Measurements from ENCODE around the gene RFX2.

The RFX2 gene

DNA sequence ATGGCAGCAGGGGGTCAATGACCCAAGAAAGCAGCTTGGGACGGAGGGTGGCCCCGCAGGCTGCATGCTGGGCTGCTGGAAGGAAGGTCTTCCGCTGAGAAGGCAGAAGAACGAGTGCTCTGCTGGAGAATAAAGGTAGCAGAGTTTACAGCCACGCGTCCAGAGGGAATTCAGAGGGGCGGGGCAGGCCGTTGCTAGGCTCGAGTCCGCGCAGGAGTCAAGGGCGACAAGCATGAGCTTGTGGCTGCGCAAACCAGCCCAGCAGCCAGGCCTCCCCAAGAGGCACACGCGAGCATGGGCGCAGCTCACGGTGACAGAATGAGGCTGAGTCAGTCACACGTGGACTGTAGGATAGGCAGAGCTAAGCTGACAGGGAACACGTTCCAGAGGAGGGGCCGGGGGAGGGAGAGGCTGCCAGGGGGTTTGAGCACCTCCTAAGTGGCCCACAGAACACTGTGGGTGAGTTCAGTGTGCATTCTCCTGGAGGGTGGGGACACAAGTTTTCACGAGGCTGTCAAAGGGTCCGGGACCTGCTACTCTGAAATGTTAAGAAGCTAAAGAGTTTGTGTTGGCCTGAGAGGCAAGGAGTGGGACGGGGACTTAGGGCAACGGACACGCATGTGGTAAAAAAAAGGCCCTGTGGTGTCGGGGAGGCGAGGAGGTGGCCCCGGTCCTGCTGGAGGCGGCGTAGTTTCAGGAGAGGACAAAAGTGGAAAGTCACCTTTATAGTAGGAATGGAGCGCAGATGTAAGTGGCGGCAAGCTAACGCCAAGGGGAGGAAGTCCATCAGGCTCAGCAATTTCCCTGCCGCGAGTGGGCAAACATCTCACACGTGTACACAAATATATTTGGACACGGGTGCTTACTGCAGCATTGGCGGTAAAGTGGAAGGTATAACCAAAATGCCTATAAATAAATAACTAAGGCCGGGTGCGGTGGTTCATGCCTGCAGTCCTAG is 17.7 kb downstream of the RFX2 start:
- Histone ChIP-seq H3K9ac (ENCODE audit: low read depth, low read length, poor library complexity, severe bottlenecking) (no peak overlapping the region), H3K79me2 (ENCODE audit: insufficient read depth, low read length) (0 out of 2 replicates have a peak, but pooled peaks cover 7% of the 10 kb centered on the region), H3K4me1 (ENCODE audit: insufficient read depth, low read length, poor library complexity, severe bottlenecking) (peaks cover 17% of the 10 kb centered on the region), H3F3A (ENCODE audit: low read depth) (no peaks in the 10 kb centered on the region; the same call in 1 of the 2 replicates), H3K27me3 (ENCODE audit: insufficient read depth, low read length, poor library complexity, severe bottlenecking) (no peaks in the 10 kb centered on the region), H3K36me3 (ENCODE audit: insufficient read depth, low read length) (no peaks in the 10 kb centered on the region), H4K20me1 (ENCODE audit: insufficient read depth, low read length, poor library complexity, severe bottlenecking) (no peaks in the 10 kb centered on the region), H3K4me3 (ENCODE audit: low read length, poor library complexity, severe bottlenecking) (no peak overlapping the region), H3K9me3 (ENCODE audit: insufficient read depth, low read depth, low read length) (no peaks in the 10 kb centered on the region), H2AFZ (ENCODE audit: low read length) (no peak overlapping the region), H3K4me2 (ENCODE audit: low read depth, low read length, poor library complexity, severe bottlenecking) (no peak overlapping the region), H3K9me2 (replicated peaks; ENCODE audit: low read depth, low read length) (no peaks in the 10 kb centered on the region)
- TF ChIP-seq, protein P1, sequence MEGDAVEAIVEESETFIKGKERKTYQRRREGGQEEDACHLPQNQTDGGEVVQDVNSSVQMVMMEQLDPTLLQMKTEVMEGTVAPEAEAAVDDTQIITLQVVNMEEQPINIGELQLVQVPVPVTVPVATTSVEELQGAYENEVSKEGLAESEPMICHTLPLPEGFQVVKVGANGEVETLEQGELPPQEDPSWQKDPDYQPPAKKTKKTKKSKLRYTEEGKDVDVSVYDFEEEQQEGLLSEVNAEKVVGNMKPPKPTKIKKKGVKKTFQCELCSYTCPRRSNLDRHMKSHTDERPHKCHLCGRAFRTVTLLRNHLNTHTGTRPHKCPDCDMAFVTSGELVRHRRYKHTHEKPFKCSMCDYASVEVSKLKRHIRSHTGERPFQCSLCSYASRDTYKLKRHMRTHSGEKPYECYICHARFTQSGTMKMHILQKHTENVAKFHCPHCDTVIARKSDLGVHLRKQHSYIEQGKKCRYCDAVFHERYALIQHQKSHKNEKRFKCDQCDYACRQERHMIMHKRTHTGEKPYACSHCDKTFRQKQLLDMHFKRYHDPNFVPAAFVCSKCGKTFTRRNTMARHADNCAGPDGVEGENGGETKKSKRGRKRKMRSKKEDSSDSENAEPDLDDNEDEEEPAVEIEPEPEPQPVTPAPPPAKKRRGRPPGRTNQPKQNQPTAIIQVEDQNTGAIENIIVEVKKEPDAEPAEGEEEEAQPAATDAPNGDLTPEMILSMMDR (conservative IDR thresholded peaks at IDR 0.05; ENCODE audit: low read length) = no peak
- no peak for TF ChIP-seq EZH2phosphoT487 (IDR thresholded peaks at IDR 0.05; ENCODE audit: borderline replicate concordance)

DNA sequence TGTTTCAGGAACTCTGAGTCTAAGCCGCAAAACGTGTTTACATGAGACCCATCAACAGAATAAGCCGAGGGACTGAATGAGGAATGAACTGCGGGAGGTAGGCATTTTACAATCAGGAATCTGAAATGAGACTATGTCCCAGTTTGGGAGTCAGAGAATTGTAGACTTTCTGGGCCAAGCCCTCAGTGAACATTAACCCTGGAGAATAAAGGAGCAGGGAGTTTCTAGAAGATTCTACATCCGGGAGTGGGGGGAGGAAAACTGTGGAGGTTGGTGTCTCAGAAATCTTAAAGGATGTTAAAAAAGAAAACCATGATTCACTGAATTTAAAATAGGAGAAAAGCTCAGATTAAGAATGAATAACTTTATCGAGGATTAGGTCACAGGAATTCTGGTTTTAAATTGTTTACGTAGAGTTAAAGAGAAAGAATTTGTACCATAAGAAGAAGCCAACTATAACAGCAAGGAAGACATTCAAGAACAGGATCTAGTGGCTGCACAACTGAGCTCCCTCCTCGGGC is 18.5 kb downstream of the RFX2 start:
- Histone ChIP-seq H2AFZ (ENCODE audit: low read length) (no peak overlapping the region), H3K4me3 (ENCODE audit: low read length, poor library complexity, severe bottlenecking) (no peak overlapping the region)
- no peak for TF ChIP-seq EZH2phosphoT487 (IDR thresholded peaks at IDR 0.05; ENCODE audit: borderline replicate concordance)
- TF ChIP-seq, protein P1 (conservative IDR thresholded peaks at IDR 0.05; ENCODE audit: low read length) = no peak

DNA sequence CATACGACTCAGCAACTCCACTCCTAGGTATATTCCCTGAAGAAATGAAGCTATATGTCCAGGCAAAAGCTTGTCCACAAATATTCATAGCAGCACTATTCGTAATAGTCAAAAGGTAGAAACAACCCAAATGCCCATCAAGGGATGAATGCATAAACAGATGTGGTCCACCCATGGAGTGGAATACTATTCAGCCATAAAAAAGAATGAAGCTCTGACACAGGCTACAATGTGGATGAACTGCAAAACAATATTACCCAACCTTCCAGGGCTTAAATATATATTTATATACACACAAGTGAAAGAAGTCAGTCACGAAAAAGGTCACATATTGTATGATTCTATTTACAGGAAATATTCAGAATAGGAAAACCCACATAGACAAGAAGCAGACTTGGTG is 19.7 kb downstream of the RFX2 start:
- Histone ChIP-seq H3K9me2 (replicated peaks; ENCODE audit: low read depth, low read length) (no peaks in the 10 kb centered on the region), H3K4me1 (ENCODE audit: insufficient read depth, low read length, poor library complexity, severe bottlenecking) (peaks cover 31% of the 10 kb centered on the region), H3K9me3 (ENCODE audit: insufficient read depth, low read depth, low read length) (no peaks in the 10 kb centered on the region), H3K79me2 (ENCODE audit: insufficient read depth, low read length) (0 out of 2 replicates have a peak, but pooled peaks cover 7% of the 10 kb centered on the region), H3K4me2 (ENCODE audit: low read depth, low read length, poor library complexity, severe bottlenecking) (no peak overlapping the region), H3K4me3 (ENCODE audit: low read length, poor library complexity, severe bottlenecking) (no peak overlapping the region), H3K36me3 (ENCODE audit: insufficient read depth, low read length) (no peaks in the 10 kb centered on the region), H3K27me3 (ENCODE audit: insufficient read depth, low read length, poor library complexity, severe bottlenecking) (no peaks in the 10 kb centered on the region), H3F3A (ENCODE audit: low read depth) (no peaks in the 10 kb centered on the region; the same call in 1 of the 2 replicates), H3K9ac (ENCODE audit: low read depth, low read length, poor library complexity, severe bottlenecking) (no peak overlapping the region), H2AFZ (ENCODE audit: low read length) (no peak overlapping the region), H4K20me1 (ENCODE audit: insufficient read depth, low read length, poor library complexity, severe bottlenecking) (no peaks in the 10 kb centered on the region)
- TF ChIP-seq EZH2phosphoT487 (IDR thresholded peaks at IDR 0.05; ENCODE audit: borderline replicate concordance) = no peak
- TF ChIP-seq, protein P1 (conservative IDR thresholded peaks at IDR 0.05; ENCODE audit: low read length) = no peak

More for the DNA sequence above, 18.5 kb downstream of the RFX2 start:
- H3K27me3 ChIP-seq (ENCODE audit: insufficient read depth, low read length, poor library complexity, severe bottlenecking) = no peaks in the 10 kb centered on the region
- no peaks in the 10 kb centered on the region for H3K36me3 ChIP-seq (ENCODE audit: insufficient read depth, low read length)
- H3K9me2 ChIP-seq (replicated peaks; ENCODE audit: low read depth, low read length) = no peaks in the 10 kb centered on the region
- H4K20me1 ChIP-seq (ENCODE audit: insufficient read depth, low read length, poor library complexity, severe bottlenecking) = no peaks in the 10 kb centered on the region
- no peak overlapping the region for H3K9ac ChIP-seq (ENCODE audit: low read depth, low read length, poor library complexity, severe bottlenecking)
- 0 out of 2 replicates have a peak, but pooled peaks cover 7% of the 10 kb centered on the region for H3K79me2 ChIP-seq (ENCODE audit: insufficient read depth, low read length)
- H3K4me2 ChIP-seq (ENCODE audit: low read depth, low read length, poor library complexity, severe bottlenecking) = no peak overlapping the region
- no peaks in the 10 kb centered on the region for H3K9me3 ChIP-seq (ENCODE audit: insufficient read depth, low read depth, low read length)
- peaks cover 23% of the 10 kb centered on the region for H3K4me1 ChIP-seq (ENCODE audit: insufficient read depth, low read length, poor library complexity, severe bottlenecking)
- no peaks in the 10 kb centered on the region; the same call in 1 of the 2 replicates for H3F3A ChIP-seq (ENCODE audit: low read depth)

All from Loucy (cell line).